Colon (tissue), 2 donors: ENCODE data around the gene SKAP1.
"Not testable (repeated sequence)": the region's sequence is repeated elsewhere in the genome, so short reads cannot be mapped to it uniquely, and the experiment has no call there.

Experiments used
- FAIRE-seq: peaks from 2 replicates; lab custom pipeline; 2012; peaks lifted over from hg19 to GRCh38; lab: Jason Lieb, UNC
- donor health status: control.
- donor health status: control.

Gene SKAP1

DNA sequence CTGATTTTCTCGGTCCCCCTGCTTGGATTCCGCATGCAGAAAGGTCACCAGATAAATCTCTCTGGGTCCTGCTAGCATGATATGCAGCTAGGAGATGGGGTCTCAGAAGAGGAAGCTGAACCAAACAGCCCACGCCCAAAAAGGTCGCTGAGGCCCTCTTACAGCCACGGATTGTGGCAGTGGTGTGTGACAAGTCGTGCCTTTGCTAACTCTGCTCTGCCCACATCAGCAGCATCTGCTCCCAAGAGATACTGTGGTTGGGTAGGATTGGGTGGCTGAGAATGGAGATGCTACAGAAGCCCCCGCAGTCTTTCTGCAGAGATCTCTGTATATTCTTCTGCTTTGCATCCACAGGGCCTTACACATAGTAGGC is 15.2 kb upstream of the SKAP1 start:
- FAIRE-seq: no peak

DNA sequence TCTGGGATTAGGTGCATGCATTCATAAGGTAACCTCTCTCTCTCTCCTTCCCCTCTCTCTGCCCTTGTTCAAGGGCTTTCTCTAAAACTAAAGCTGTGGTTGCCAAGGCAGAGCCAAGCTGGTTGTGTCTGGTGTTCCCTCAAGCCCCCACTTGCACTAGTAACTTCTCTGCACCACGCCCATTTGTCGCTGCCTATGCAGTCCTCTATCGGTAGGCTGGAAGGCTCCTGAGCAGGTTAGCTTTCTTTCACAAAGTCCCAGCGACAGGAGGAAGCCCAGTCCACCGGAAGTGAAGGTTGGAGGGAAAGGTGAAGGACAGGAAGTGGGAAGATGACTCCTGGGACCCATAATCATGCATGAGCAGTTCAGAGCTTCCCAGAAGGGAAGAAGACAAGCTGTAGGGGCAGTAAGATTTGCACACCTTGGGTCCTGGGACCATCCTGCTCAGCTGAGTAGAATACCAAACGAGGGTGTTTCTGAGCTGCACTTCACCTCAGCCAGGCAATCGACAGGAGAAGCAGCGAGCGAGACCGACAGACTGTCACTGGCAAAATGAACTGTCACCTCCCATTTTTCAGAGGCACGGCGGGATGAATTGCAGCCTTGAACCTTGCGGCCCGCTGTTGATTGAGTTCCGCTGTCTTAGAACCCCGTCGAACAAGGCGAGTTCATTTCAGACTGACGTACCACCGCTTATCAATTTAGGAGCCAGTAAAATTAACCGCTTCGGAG is 14.7 kb upstream of the SKAP1 start:
- no peak for FAIRE-seq

DNA sequence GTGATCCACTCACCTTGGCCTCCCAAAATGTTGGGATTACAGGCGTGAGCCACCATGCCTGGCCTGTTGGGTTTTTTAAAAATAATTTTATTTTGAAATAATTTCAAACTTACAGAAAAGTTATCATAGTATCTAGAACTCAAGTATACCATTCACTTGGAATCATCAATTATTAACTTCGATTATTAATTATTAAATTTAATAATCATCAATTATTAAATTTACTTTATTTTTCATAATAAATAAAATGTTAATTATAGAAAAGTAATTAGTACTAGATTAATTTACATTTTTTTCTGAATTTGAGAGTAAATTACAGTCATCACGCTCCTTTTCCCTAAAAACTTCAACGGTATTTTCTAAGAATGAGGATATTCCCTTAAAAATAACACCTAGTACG is 13.7 kb upstream of the SKAP1 start:
- FAIRE-seq: no peak

DNA sequence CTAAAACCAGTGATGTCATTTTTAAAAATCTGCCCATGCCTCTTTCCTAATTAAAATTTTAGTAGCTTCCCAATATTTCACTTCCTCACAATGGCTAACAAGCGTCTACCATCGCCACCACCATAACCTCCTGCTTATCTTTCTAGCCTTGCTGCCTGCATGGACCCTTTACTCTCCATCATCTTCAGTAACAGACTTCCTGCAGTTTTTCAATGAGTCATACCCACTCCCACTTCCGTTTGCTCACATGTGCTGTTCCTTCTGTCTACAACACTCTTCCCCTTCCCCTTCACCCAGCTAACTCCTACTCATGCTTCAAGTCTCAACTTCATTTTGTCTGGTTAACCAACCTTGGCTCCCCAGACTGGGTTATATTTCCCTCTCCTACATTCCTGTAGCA is 12.8 kb upstream of the SKAP1 start:
- no peak for FAIRE-seq

DNA sequence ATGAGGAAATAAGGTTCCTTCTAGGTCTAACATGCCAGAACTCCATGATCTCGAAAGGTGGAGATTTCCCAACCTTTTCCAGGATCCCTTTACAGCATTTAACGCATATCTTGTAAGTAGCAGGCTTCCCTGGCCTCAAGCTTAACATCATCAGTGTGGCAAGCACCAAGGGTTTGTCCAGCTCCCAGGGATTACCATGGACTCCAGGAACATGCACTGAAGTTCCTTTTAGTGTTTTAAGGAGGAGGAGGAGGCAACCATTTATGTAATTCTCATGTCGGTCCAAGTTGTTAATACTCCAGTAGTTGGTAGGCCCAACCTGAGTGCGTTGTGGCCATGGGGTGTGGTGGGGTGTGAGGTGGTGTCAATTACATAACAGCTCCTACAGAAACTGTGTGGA is 11.8 kb upstream of the SKAP1 start:
- no peak for FAIRE-seq

DNA sequence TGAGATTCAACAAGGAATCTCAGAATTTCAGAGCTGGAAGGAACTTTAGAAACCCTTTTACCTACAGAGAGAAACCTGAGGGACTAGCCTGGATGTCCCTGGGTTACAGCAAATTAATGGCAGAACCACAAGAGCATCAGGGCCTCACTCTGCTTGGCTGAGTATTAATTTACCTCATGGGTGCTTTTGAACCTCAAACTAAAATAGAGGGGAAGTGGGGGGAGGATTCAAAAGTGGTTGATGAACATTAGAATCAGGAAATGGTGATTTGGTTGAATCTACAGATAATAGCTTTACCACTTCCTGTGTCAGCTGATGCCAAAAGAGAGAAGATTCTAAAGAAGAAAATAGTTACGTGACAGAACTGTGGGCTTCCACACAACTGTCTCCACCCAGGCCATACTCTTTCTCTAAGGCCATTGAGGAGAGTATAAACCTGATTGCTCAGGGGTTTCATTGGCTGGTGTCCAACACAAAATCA is 11.3 kb upstream of the SKAP1 start:
- FAIRE-seq: no peak

DNA sequence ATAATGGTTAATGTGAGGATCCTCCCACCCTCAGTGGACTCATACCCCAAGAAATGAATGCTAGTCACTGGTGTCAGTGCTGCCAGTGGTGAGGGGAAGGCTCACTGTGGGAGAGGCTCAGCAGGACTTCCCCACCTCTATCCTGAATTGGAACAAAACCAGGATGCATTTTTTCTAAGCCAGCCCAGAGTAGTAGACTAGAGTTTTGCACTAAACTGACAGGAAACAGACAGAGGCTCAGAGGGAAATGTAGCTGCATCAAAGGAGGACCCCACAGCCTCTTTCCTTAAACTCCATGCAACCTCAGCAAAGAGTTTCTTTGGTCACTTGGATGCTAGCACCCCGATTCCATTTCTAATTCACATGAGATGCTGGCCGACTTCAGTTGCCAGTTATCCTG is 10.7 kb upstream of the SKAP1 start:
- no peak for FAIRE-seq

DNA sequence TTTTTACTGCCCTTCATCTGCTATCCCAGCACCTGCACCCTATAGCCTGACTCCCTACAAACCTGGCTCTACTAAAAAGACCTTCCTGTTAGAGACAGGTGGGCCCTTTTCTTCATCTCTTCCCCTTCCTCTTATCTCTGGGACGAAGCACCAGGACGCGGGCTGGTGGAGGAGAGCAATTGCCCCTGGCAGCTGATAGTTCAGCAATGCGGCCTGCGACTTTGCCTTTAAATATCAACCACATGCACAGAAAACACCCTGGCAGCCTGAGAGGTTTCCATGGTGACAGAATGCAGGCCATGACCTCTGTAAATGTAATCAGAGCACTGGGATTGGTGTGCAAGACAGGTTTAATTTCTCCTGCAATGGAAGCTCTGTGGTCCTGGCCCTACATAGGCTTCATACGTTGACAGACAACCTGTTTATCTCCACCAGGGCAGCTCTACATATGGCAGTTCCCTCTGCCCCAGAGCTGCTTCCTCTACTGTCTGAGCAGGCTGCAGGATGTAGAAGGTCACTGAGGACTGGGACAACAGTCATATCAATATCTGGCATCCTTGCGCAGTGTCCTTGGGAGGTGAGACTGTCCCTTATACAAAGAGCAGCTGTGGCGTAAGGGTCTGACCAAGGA is 10.0 kb upstream of the SKAP1 start:
- no peak for FAIRE-seq

DNA sequence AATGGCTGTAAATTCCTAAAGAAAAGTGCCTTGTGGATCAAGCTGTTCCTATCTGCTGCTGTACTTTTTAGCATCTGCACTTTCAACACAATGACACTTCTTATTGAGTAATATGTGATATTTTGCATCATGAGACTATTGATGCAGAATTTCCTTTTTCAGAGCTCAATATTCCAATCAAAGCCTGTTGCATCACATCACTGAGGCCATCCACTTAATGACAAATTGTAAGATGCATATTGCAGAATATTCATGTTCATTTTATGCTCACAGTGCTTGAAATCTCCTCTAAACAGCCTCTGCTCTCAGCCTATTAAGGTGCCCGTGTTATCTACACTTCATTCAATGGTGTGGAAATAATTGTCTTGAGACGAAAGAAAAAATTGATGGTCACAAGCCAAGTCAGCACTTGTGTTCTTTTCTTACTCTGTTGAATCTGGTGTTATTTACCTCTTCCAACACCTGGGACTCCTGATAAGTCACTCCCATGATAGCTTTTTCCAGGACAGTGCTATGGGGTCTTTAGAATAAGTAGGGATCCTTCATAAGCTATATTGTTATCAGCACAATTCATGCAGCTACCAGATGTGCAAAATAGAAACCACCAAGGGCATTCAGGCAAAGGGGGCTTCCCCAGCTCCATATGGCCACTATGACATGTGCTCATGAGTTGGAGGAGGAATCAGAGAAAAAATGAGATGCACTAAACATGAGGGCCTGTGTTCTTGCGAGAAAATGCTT is 9.3 kb upstream of the SKAP1 start:
- FAIRE-seq: no peak

DNA sequence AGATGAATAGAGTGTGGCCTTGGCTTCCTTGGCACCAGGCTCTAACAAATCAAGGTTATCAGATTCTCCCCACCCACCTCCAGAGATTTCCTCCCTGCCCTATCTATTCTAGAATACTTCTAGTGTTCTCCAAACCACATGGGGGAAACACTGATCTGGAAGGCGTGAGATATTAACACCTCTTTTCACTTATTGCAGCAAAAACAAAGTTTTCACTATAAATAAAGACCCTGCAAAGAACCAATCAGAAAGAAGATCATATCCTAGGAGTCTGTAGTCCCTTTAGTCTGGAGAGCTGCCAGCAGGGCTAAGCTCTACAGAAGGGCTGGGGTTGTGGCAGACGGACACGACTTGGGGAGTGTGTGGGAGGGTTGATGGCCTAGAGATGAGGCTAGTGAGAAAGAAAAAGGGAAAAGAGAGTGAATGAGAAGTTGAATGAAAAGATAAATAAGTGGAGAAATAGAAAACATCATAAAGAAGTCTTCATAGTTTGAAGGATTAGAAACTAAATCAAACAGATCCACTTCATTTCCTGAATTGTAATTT is 8.6 kb upstream of the SKAP1 start:
- FAIRE-seq: no peak

DNA sequence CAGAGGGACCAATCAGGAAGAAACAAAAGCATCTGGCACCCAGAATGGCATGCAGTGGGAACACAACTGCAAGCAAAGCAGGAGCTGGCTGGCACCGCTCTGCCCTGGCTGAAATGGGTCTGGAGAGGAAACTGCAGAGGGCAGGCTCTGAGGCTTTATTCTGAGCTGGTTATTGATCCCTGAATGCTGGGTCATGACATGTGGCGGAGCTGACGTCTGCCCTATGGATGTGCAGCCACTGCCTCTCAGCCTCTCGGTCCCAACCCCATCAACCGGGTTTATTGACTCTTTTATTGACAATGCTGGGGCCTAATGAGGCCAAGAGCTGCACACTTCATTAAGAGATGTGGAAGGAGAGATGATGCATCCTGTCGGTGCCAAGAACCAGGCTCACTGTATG is 3.9 kb upstream of the SKAP1 start:
- no peak for FAIRE-seq

DNA sequence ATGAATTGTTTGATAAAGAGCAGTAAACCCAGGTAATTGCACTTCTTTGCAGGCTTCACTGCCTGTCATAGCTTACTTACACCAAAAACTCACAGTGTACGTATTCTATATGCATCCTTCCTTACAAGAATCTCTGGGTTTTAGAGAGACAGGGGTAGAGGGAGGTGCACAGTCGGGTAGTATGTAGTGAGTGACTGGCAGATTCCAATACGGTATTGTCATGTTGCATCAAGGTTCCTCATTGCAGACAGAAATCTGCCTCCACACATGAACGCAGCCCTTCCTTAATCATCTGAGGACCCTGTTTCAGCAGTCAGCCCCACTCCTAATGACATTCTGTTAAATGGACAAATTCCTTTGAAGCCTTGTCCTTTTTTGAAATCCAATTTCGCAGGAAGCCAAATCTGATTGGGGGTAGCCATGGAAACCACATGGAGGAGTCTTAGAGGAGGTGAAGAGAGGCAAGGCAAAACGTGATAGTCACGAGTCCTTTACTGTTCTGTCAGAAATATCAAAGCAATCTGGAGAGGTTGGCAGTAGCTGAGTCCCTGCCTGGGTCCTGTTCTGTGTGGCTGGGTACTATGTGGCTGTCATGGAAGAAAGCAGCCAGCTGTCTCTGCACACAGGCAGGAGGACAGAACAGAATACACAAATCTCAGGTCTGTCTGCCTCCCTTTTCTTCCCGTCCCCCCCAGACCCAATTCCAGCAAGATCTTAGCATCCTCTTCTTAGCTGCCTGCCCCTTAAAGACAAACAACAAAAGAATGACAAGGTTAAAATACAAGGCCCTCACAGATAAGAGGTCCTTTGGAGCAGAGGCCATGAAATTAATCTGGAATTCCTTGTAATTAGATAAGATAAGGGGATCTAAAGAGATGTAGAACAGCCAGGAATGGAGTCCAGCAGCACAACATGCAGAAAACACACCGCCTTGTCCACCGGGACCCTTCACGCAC is 3.1 kb upstream of the SKAP1 start:
- FAIRE-seq: no peak

DNA sequence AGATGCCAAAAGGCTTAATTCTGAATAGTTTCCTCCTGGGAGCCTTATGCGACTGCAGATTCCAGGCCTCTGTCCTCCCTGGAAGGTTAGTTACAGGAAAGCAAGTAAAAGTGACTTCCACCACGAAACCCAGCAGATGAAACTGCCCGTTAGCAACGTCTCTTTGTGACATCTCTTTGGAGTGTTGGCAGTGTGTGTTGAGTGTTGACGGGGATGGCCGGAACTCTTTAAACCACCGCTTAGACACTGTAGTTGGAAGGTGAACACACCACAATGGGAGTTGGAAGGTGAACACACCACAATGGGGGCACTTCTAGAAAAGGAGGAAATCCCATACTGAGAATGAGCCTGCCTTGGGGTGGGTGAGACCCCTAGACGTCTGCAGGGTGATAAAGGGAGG is 858 bp downstream of the SKAP1 start:
- FAIRE-seq: no peak

DNA sequence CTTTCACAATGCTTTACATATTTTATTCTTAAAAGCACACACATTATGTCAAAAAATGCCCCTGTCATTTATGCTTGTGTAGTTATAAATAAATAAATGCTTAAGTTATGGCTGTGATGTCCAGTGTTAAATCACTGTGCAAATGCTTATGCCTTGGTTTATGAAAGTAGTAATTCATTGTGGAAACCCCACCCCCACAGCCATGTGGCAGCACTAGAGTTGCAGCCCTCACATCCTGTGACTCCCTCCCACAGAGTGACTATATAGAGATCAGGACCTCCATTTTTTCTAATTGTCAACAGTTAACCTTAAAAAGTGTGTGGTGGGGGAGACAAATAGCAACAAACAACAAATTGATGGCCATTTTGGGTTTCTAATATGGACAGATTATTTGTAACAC is 2.4 kb downstream of the SKAP1 start:
- FAIRE-seq: no peak

DNA sequence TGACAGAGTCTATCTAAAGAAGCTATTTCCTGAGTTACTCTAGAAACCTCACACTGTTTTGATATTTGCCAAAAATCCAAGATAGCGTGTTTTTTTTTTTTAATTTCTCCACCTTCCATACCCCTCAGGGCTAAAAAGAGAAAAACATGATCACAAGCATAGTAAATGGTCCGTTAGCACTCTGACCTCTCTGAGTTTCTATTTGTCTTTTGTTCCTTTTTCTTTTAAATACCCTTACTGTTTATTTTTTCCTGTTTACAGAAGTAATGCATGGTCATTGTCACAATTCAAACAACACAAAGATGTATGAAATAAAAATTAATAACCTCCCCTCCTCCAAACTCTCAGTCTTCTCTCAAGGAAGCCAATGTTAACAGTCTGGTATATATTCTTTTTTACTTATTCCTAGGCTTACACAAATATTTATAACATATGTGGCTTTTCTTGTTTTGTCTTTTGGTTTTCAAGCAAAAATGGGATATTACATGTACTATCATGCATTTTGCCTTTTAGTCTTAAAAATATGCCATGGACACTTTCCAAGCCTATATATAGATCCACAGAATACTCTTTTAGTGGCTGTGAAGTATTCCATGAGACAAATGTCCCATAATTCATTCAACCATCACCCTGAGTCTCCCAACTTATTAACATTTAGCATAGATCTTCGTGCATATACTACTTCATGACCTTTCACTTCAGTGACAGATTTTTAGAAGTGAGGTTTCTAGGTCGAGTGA is 3.1 kb downstream of the SKAP1 start:
- FAIRE-seq: no peak

DNA sequence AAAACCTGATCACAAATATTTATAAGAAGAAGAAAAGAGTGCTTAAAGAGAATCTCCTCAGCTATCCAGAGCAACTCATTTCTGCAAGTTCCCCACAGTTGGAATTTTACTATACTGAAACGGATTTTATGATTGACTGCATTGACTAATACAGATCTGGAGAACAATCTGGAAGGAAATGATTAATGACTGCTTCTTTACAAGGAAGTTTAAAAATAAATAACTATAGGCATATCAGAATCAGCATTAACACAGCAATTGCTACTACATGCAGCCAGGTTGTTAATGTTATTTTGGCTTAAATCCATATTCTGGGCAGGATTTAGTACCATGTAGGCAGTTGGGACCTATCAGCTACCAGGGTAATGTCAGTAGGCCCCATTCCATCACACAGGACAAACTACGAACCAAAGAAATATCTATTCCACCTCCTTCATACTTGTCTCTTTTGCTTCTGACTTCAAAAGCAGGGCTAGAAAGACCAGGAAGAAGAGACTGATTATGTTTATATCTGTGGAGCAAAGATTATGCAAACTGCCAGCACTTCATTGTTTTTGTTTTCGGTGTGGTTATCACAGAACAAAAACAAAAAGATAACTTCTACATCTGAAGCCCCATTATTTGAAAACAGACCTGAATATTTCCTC is 3.9 kb downstream of the SKAP1 start:
- FAIRE-seq: no peak

DNA sequence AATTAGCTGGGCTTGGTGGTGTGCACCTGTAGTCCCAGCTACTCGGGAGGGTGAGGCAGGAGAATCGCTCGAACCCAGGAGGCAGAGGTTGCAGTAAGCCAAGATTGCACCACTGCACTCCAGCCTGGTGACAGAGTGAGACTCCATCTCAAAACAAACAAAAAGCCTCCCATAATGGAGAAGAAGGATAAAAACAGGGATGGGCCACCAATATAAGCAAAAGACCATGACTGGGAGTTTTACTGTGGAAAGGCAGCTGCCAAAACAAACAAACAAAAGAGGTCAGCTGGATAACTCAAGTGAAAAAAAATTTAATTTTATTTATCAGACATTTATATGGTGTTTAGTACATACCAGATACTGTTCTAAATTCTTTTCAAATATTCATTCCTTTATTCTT is 8.0 kb downstream of the SKAP1 start:
- not testable (repeated sequence) for FAIRE-seq

DNA sequence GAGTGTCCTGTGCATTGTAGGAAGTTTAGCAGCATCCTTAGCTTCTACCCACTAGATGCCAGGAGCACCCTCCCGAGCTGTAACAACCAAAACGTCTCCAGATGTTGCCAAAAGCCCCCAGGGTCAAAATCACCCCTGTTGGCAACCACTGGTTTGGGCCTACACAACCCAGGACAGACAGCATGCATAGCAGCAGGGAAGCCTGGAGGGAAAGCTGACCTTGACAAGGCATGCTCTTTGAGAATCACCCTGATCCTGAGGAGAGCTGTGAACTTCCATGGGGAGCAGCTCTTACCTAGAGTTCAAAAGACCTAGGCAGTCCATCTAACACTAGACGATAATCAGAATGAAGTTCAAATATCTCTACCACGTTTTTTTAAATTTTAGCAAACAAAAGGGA is 9.2 kb downstream of the SKAP1 start:
- no peak for FAIRE-seq

DNA sequence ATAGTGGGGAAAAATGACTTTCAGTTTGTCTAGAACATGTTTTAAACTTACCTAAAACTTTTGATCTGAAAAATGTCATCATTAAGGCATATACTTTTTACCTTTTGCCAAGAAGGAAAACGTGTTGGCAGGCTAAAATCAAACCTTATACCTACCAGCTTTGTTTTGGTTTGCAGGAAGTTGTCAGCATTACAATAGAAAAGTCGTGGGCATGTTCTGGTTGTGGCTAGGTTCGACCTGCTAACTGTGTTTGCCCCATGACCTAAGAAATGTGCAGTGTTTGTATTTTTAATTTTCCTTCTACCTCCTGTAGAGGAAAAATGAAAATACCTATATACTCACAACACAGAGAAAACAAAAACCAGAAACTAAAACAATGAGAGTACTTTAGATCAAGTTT is 13.0 kb downstream of the SKAP1 start:
- no peak for FAIRE-seq

DNA sequence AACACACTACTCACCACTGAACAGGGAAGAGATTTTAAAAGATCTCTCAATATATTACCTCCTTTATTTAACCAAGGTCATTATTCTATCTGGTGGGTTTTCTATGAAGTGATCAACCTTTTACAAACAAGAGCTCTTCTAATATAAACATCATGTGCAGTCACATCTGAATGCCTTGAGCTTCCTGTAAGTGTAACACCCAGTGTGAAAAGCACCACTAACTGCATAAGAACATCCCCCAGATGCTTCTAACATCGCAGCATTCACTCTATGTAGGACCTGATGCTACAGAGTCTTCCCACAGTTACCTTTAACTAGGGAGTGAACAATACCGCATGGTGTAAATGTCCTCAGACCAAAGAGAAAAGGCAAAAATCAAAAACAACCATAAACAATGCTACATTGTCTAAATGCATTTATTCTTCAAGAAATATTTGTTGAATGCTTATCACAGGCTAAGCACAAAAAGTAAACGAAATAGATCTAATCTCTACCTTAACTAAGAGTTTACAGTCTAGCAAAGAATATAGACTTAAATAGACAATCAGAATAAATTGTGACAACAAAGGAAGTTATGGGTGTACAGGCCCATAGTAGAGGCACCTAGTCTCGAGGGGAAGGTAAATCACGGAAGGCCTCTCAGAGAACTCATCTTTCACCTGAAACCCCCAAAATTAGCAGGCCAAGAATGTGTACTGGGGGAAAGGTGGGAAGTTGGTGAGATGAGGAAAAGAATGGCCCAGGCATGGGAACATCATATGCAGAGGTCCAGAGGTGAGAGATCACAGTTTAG is 16.2 kb downstream of the SKAP1 start:
- FAIRE-seq: no peak
